ENCODE data around the gene LY6G6F.

Gene LY6G6F

DNA sequence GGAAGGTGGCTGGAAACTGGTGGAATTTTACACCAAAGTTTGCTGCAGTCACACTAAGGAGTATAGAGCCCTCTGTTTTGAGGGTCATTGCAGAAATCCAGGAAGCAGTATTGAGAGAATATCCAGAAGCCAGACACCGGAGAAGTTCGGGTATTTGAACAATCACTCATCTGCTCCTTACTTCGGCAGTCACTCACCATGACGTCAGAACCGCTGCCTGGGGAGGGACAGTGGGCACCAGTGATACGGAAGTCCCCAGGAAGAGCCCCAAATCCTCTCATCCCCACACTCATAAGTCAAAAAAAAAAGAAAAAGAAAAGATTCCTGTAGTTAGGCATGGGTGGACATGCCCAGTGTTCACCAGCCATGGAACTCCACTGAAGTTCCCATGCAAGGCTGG, 29.8 kb upstream of the LY6G6F start:
- DNase-seq (ENCODE audit: low read depth, low spot score) = no peak

- DNase-seq (ENCODE audit: low read depth, low spot score) = no peak
Measured at GRCh38 chr6:31677955-31678354, 28.7 kb upstream of the LY6G6F start.

GRCh38 chr6:31680226-31681134, 26.2 kb upstream of the LY6G6F start, which contains the start of gene LY6G5C:
LY6G5C (minus strand) TSS chr6:31681067; CDS start chr6:31680373, 694 bp downstream.
- DNase-seq (ENCODE audit: low read depth, low spot score) = peak; percentile 30

- peak; percentile 13 for DNase-seq (ENCODE audit: low read depth, low spot score)
Measured at GRCh38 chr6:31681135-31681671, 25.5 kb upstream of the LY6G6F start.

- DNase-seq (ENCODE audit: low read depth, low spot score) = no peak
Measured at GRCh38 chr6:31683591-31683990, 23.1 kb upstream of the LY6G6F start.

GRCh38 chr6:31686483-31686882, 20.2 kb upstream of the LY6G6F start:
- DNase-seq (ENCODE audit: low read depth, low spot score) = no peak

DNA sequence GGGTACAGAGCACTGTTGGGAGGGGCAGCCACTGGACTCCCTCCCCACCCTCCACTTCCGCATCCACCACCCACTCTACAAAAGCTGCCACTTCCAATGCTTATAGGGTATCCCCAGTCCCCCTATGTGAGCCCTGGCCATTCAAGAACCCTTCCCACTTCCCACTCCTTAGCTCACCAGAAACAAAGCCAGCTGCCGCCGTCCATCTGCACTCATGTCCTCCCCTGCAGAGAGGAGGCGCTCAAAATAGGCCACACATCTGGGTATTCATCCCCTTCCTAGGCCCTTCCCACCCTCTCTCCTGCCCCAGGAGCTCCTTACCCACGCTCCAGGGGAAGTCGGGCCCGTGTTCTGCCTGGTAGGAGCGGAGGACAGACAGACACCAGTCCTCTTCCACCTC, 19.3 kb upstream of the LY6G6F start:
- DNase-seq (ENCODE audit: low read depth, low spot score) = no peak

- no peak for DNase-seq (ENCODE audit: low read depth, low spot score)
Measured at GRCh38 chr6:31687860-31688693, 18.6 kb upstream of the LY6G6F start.

GRCh38 chr6:31689249-31690110, 17.2 kb upstream of the LY6G6F start:
- DNase-seq (ENCODE audit: low read depth, low spot score) = no peak

DNA sequence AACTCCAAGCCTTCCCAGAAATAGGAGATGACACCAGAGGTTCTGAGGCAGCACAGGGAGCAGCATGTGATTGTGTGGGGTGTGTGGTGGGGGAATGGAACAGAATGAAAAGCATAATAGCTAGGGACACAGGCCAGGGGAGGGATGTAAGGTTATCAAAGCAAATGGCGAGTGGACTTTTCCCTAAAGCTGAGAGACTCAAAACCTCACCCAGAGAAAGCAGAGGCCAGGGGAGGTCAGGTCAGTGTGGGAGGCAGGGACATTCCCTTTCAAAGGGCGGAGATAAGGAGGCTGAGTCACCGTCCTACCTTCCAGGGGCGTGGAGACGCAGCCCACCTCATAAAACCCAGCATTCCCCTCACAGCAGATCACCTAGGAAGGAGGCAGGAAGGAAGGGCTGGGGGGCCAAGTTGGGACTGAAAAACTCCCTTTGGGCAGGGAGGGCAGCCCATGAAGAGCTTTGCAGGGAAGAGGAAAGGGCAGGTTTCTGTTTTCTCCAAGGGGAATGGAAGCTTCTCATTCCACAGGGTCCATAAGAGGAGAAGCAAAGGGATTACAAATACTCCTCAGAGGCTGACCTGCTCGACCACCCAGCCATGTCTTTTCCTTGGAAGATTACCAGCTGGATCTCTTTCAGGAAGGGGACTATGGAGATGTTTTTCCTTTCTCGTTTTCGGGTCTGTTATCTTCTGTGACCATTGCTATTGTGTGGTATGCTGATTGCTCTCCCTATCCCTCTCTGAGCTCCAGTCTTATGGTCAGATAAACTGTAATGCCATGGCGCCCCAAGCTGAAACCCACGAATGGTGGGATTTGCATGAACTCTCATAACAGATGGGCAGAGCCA, 16.2 kb upstream of the LY6G6F start:
- DNase-seq (ENCODE audit: low read depth, low spot score) = no peak

DNA sequence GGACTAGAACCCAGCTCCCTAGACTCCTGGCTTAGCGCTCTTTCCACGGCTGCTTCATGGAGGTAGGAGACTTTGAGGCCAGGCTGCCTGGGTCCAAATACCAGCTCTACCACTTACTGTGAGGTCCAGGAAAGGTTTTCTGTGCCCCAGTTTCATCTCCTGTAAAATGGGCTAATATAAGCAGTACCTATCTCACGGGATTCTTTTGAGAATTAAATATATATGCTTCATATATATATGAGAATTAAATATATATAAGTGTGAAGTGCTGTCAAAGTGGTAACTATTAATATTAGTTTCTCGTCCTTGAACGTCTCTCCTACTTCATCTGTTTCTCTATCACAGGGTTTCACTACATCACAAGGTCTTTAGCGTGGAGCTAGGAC, 15.6 kb upstream of the LY6G6F start:
- DNase-seq (ENCODE audit: low read depth, low spot score) = no peak

- no peak for DNase-seq (ENCODE audit: low read depth, low spot score)
Measured at GRCh38 chr6:31691564-31692108, 15.0 kb upstream of the LY6G6F start.

- DNase-seq (ENCODE audit: low read depth, low spot score) = no peak
Measured at GRCh38 chr6:31692353-31692752, 14.3 kb upstream of the LY6G6F start.

DNA sequence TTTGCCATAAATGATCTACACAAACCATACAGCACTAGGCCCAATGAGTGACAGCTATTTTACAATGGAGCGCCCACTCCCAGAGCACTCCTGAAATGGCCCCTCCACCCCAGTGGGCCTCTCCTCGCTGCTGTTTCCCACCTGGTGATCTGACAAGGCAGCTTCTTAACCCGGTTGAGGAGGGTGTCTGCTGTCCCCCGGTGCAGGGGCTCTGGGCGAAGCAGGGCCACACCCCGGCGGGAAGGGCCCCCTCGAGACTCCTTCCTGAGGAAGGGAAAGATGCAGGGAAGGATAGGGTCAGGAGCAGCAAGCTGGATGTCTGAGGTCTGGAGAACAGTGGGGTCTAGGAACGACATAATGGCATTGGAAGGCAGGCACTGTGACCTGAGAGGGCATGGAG, 13.8 kb upstream of the LY6G6F start:
- DNase-seq (ENCODE audit: low read depth, low spot score) = no peak

- DNase-seq (ENCODE audit: low read depth, low spot score) = no peak
Measured at GRCh38 chr6:31693535-31693934, 13.1 kb upstream of the LY6G6F start.

DNA sequence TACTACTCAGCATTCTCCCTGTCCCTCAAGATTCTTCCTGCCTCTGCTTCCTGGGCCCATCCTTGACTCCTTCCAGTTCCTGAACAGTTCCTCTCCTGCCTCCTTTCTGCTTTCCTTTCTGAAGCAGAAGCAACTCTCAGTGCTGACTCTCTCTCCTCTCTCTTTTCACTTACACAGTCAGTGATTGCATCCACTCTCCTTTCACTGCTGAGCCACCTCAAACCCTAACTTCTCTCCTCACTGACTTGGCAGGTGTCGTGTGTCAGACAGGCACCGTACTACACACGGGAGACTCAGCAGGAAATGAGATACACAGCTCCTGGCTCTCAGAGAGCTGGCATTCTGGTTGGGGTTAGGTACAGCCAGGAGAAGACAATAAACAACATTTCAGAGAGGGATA, 9.1 kb upstream of the LY6G6F start:
- no peak for DNase-seq (ENCODE audit: low read depth, low spot score)

GRCh38 chr6:31700740-31701401, 5.8 kb upstream of the LY6G6F start:
- no peak for DNase-seq (ENCODE audit: low read depth, low spot score)

DNA sequence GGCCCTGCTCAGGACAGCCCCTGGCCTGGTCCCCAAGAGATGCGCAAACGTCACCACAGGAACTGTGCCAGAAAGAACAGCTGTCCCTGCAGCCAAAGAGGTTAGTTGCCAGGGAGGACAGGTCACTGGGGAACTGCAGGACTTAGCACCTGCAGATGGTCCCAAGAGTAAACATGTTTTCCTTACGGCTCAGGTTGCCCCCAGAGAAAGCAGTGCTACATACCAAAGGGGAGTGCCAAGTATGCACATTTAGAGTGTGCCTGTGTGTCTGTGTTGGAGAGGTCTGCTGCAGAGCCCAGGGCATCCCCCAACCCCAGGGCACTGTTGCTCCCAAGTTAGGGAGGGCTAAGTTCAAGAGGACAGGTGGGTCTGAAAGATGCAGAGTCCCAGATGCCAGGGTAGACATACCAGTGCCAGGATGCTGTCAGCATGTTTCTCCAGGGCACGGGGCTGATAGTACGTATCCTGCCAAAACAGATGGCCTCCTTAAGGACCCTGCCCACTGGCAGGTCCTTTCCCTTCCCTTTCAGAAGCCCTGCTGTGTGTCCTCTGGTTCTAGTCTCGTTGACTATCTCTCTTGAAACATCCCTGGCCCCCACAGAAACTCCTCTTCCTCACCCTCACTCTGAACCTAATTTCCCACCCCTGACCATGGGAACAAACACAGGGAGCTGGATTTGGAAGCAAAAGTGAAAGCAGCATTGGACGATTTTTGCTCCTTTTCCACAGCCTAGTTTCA, 4.8 kb upstream of the LY6G6F start:
- no peak for DNase-seq (ENCODE audit: low read depth, low spot score)

GRCh38 chr6:31702405-31702818, 4.3 kb upstream of the LY6G6F start:
- DNase-seq (ENCODE audit: low read depth, low spot score) = no peak
